GM21390 (cell line): ENCODE measurements around the gene CENPV.
"Not testable (repeated sequence)": the region's sequence is repeated elsewhere in the genome, so short reads cannot be mapped to it uniquely, and the experiment has no call there.

Source experiments
- ATAC-seq: cut with Tn5 transposase; IDR thresholded peaks from one replicate; pipeline ENCODE4 v1.9.1; 2021; ENCODE audit not compliant: unreplicated experiment

Gene CENPV

DNA sequence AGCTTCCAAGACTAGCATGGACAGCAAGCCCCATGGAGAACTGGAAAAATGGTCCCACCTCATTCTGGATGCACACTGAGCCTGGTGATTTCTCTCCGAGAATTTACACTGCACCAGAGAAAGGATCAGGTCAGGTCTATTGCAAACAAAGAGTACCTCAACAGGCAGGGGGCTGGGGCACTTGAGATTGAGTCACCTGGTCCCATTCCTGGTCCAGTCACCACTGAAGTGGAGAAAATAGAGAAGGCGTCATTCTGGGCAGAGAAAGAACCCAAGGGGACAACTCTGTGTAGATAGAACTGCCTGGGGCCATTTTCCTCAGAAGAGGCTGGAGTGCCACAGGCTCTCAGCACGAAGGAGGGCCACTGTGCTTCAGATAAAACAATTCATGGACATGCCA is 38.4 kb downstream of the CENPV start:
- no peak for ATAC-seq

DNA sequence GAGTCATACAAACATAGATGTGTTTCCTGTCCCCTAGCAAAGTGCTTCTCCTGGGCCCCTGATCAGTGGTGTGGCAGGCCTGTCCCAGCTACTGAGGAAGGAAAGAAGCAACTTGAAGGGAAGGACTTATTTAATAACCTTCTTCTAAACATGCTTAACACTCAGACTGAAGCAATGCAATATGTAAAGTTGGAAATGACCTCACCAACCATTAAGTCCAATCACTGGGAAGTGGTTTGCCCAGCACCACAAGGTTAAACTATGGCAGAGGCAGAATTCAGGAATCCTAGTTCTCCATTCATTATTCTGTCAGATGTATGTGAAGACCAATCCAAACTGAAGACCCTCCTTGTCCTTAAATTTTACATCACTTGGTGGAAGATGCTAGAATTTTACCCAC is 39.1 kb downstream of the CENPV start:
- ATAC-seq, result no peak

DNA sequence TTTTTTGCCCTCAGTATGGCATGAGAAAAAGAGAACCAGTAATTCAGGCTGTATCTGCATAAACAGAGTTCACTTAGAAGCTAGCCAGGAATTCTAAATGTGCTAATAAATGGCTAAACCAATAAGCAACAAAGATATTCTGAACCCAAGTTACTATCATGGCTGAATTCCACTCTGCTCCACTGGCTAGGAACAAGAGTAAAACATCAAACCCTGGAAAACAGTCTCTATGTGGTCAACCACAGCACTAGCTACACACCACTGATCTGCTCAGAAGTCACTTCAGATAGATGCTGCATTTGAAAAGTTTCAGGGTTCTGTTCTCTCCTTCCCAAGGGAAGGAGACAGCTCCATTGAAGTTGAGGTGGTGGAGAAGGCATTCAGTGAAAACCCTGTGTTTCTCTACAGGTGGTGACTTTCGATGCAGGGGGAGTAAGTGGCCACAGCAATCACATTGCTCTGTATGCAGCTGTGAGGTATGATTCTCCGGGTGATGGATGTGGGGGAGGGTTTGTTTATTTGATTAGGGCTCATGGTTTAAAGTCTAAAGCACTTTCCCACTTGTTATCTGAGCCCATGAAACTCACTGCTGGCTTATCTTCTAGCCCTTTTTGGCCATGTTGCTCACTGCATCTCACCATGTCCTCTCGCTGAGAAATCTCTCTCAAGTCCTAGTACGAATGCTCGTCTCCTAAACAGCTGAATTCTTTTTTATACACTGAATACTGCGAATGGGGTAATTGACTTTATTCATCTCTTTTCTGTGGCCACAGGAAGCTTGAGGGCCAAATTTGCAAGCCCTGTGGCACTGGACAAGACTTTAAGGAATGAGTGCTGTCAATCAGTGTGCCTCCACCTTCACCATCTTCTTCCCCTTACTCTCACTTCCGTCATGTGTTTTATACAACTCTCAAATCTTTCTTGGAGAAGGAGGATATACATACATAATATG is 39.9 kb downstream of the CENPV start:
- ATAC-seq, result no peak

DNA sequence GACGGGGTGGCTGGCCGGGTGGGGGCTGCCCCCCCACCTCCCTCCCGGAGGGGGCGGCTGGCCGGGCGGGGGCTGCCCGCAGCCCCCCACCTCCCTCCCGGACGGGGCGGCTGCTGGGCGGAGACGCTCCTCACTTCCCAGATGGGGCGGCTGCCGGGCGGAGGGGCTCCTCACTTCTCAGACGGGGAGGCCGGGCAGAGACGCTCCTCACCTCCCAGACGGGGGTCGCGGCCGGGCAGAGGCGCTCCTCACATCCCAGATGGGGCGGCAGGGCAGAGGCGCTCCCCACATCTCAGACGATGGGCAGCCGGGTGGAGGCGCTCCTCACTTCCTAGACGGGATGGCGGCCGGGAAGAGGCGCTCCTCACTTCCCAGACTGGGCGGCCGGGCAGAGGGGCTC is 41.2 kb downstream of the CENPV start:
- not testable (repeated sequence) for ATAC-seq

DNA sequence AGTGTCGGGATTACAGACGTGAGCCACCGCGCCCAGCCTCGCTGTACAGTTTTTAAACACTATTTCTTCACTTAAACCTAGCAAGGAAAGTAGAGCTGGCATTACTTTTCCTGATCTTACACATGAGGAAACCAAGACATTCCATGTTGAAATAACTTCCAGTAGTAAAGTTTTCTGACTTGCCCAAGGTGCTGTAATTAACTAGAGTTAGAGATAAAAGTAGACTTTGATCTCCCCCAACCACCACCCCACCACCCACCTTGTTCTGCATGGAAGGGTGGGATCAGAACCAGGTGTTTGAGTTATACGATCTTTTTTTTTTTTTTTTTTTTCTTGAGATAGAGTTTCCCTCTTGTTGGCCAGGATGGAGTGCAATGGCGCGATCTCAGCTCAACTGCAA is 47.1 kb downstream of the CENPV start:
- no peak for ATAC-seq

DNA sequence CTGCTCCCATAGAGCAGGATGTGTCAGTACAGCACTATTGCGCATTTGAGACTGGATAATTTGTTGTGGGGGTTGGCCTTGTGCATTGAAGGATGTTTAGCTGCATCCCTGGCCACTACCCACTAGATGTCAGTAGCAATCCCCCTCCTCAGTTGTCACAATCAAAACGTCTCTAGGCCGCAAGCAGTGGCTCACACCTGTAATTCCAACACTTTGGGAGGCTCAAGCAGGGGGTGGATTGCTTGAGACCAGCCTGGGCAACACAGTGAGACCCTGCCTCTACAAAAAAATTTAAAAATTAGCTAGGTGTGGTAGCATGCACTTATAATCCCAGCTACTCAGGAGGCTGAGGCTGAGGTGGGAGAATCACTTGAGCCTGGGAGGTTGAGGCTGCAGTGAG is 48.4 kb downstream of the CENPV start:
- ATAC-seq, result no peak

DNA sequence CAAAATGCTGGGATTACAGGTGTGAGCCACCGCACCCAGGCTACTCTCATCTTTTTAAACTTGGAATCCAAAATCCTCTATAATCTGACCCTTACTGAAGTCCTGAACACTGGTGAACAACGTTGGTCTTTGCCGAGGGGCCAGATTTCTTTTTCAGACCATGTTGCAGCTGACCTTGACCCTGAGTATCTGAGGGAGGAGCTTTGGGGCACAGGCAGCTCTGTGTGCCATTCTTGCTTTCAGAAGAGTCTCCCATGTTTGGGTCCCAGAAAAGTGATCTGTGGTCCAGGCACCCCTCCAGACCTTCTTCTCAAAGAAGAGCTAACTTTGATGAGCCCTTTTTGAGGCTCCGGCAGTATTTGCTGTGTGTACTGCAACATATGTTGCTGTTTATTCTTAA is 50.4 kb downstream of the CENPV start:
- ATAC-seq, result no peak

DNA sequence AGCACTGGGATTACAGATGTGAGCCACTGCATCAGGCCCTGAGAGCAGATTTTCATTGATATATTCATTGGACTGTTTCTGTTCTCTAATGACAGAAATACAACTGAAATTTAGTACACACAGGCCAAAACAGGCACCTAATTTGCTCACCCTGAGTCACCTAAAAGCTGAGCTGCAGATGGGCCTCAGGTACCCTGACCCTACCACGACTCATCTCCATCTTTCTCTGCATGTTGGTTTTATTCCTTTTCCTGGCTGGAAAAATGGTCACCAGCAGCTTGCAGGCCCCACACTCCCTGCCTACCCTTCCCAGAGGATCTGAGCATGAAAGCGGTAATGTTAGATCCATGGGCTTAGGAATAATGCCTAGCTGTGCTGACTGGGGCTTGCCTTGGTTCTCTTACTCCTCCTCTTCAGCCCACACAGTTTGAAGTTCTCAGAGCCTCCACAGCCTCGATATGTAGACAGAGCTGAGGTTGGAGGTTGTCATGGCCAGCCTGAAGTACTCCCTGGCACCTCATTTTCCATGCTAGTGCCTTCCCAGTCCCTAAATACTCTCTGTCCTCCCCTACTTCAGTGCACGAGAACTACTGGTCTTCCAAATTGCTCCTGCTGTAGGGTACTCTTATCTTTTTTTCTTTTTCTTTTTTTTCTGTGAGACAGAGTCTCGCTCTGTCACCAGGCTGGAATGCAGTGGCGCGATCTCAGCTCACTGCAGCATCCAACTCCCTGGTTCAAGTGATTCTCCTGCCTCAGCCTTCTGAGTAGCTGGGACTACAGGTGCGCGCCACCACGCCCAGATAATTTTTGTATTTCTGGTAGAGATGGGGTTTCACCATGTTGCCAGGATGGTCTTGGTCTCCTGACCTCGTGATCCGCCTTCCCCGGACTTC is 51.1 kb downstream of the CENPV start:
- ATAC-seq, result no peak

DNA sequence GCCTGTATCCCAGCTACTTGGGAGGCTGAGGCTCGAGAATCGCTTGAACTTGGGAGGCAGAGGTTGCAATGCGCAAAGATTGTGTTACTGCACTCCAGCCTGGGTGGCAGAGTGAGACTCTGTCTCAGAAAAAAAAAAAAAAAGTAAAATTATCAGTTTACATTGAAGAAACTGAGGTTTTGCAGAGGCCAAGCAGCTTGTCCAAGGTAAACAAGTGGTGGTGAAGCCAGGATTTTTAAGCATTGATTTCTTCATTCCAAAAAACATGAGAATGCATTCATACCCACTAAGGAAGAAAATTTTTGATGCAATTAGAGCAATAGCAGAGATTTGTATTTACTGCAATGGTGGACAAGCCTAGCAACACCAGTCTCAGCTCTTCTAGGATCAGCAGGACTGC is 52.7 kb downstream of the CENPV start:
- ATAC-seq, result no peak

DNA sequence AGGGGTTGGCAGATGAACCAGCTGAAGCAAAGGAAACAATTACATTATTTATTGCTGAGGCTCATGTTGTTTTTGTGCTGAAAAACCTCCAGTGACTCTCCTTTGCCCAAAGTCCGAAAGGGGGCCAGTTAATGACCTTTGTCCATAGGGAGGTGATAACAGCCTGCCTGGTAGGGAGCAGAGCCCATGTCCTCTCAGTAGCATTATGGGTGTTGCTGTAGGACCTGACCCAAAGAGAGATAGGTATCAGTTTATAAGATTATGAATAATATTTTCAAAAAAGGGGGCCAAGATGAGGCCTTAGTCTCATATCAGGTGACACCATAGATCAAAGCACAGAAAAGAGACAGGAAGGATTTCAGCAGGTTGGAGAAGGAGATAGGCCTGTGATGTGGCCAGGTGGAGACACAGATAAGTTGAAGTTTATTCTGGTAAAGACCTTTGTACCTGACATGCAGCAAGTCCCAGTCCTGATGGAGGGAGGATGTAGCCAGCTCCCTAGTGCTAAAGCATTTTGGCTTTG is 55.1 kb downstream of the CENPV start:
- no peak for ATAC-seq

DNA sequence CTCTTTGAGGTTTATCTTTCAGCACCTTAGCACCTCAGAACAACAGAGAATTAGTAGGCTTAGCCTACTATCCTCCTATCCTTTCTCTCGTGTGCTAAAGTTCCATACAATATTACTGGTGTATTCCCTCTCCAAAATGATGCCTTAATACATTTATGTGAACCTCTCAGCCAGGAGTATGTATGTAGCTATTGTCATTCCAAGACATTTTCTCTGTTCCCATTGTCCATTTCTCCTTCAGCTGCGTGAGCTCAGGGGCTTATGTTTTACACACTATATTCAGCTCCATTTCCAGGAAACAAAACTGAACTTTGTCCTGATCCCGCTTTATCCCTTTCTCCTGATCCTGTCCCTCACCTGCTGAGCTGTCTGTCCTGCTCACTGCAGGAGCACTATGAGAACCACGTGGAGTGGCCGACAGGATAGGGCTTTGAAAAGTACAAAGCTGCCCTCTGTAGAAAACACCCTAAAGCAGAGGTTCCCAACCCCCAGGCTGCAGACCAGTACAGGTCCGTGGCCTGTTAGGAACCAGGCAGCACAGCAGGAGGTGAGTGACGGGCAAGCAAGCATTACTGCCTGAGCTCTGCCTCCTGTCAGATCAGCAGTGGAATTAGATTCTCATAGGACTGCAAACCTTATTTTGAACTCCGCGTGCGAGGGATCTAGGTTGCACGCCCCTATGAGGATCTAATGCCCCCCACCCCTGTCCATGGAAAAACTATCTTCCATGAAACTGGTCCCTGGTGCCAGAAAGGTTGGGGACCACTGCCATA is 55.7 kb downstream of the CENPV start:
- ATAC-seq, result no peak

DNA sequence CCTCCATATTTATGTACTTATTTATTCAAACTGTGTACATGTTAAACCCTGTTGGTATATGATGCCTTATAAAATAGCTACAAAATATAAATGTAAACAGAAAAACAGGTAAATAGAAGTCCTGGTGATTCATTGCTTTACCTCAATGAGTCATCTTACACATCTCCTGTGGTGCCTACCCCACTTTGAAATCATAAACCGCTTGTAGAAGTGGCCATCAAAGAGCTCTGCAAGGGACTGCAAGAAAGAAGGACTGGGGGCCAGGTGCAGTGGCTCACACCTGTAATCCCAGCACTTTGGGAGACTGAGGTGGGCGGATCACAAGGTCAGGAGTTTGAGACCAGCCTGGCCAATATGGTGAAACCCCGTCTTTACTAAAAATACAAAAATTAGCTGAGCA is 57.2 kb downstream of the CENPV start:
- not testable (repeated sequence) for ATAC-seq

DNA sequence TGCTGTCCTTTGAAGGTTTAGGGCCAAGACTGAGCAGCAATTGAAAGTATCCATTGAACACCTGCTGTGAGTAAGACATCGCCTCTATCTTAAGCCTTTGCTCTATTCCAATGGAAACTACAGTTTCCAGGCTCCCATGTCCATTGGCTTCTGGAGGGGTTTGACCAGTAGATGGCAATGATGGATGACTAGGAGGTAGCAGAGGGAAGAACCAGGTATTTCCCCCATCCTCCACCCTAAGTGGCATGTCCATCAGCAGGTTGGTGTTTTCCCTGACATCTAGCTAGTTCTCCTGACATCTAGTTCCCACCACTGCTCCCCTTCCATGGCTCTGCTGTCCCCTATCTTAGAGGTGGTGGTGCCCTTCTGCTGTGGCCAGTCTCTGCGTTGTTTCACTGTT is 58.7 kb downstream of the CENPV start:
- no peak for ATAC-seq

DNA sequence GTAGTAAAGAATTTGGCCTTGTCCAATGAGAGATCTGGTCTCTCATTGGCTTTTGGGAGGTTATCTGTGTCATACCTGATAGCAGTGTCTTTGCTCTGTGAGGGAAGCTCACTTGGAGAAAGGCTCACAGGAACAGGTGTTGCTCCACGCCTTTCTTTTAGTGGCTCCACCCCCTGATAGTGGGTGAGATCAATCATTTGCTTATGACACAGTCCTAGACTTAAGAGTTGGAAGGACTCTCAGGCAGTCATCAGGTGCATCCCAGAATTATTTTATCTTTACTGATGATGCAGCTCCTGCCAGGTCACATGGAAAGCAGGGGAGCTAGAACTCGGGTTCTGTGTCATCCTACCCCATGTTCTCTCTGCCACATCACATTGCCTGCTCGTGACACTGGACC is 59.3 kb downstream of the CENPV start:
- no peak for ATAC-seq
